ENCODE results near the gene RSRC1.

GRCh38 chr3:158111861-158112260, 2.0 kb downstream of the RSRC1 start:
- TF ChIP-seq CTCF (IDR thresholded peaks at IDR 0.05; ENCODE audit: insufficient read depth, low read depth, low read length) (no peak), EZH2 (IDR thresholded peaks at IDR 0.05; ENCODE audit: insufficient read depth, low read length) (no peak)

Measured in astrocyte (in vitro differentiated cells and primary cell).